Urinary bladder (tissue), 4 donors: ENCODE data around the gene JAKMIP1. TPM values are rescaled to one million over a fixed set of nuclear protein-coding genes. Genes with fewer than 3 reads are reported as not detected.
"Not testable (repeated sequence)": the region's sequence is repeated elsewhere in the genome, so short reads cannot be mapped to it uniquely, and the experiment has no call there.

Source experiments
- DNase-seq: peaks from one replicate; pipeline ENCODE4 v3.0.0-alpha.2; 2015; ENCODE audit errors: extremely low spot score
- H3K27ac ChIP-seq: one replicate; pipeline ENCODE4 v1.5.1; 2013; ENCODE audit warnings: low read depth, mild to moderate bottlenecking, moderate library complexity
- H3K36me3 ChIP-seq: one replicate; pipeline ENCODE4 v1.6.1; 2013; ENCODE audit warnings: mild to moderate bottlenecking, moderate library complexity; ENCODE audit not compliant: insufficient read depth
- H3K4me1 ChIP-seq: one replicate; pipeline ENCODE4 v1.6.1; 2013; ENCODE audit warnings: mild to moderate bottlenecking, moderate library complexity; ENCODE audit not compliant: insufficient read depth
- H3K4me3 ChIP-seq: one replicate; pipeline ENCODE4 v1.5.1; 2013; ENCODE audit warnings: low read depth, low read length
- WGBS: extraction: QIAGEN DNeasy Blood & Tissue Kit; methylation state at CpG from one replicate; pipeline ENCODE4 v1.1.7; 2013; 5-methylcytosine and 5-hydroxymethylcytosine counted together
- polyA plus RNA-seq: library from polyadenylated mRNA; stranded (reverse); fragments of 200-250 nt; gene quantifications from one replicate; pipeline ENCODE4 v1.2.3, GENCODE V29; 2013
- total RNA-seq: library from RNA; depleted of rRNA; stranded (reverse); fragments of >200 nt; gene quantifications from one replicate; pipeline ENCODE4 v1.2.3, GENCODE V29; 2014
- donor health status: healthy with polysubstance abuse.
- donor health status: healthy.

JAKMIP1 gene
- total and polyA plus RNA-seq, 2 donors, result 0.58 to 0.61 TPM

GRCh38 chr4:6148506-6149205 is 51.7 kb downstream of the JAKMIP1 start:
- no peak overlapping the region for H3K27ac ChIP-seq
- no peaks in the 10 kb centered on the region for H3K36me3 ChIP-seq
- DNase-seq, result no peak
- 67% methylated on average over 20 of the region's 20 CpGs for WGBS
- no peaks in the 10 kb centered on the region for H3K4me1 ChIP-seq
- no peak overlapping the region for H3K4me3 ChIP-seq

- WGBS, result 75% methylated on average over 6 of the region's 6 CpGs
- Histone ChIP-seq H3K4me1 (no peaks in the 10 kb centered on the region), H3K4me3 (no peak overlapping the region), H3K36me3 (no peaks in the 10 kb centered on the region), H3K27ac (no peak overlapping the region)
- DNase-seq, result no peak
Measured at GRCh38 chr4:6147441-6147840, 52.9 kb downstream of the JAKMIP1 start.

GRCh38 chr4:6143603-6144181 is 56.7 kb downstream of the JAKMIP1 start:
- 53% methylated on average over 3 of the region's 3 CpGs for WGBS
- DNase-seq, result no peak
- H3K4me1 ChIP-seq, result no peaks in the 10 kb centered on the region
- no peaks in the 10 kb centered on the region for H3K36me3 ChIP-seq
- H3K4me3 ChIP-seq, result no peak overlapping the region
- no peak overlapping the region for H3K27ac ChIP-seq

- Histone ChIP-seq H3K4me3 (no peak overlapping the region), H3K27ac (no peak overlapping the region), H3K4me1 (no peaks in the 10 kb centered on the region), H3K36me3 (no peaks in the 10 kb centered on the region)
- 83% methylated on average over 8 of the region's 8 CpGs for WGBS
- no peak for DNase-seq
Measured at GRCh38 chr4:6142935-6143602, 57.3 kb downstream of the JAKMIP1 start.

- DNase-seq, result no peak
- no peaks in the 10 kb centered on the region for H3K4me1 ChIP-seq
- no peaks in the 10 kb centered on the region for H3K36me3 ChIP-seq
- no peak overlapping the region for H3K27ac ChIP-seq
- WGBS, result 84% methylated on average over 7 of the region's 7 CpGs
- no peak overlapping the region for H3K4me3 ChIP-seq
Measured at GRCh38 chr4:6142511-6142910, 57.8 kb downstream of the JAKMIP1 start.

GRCh38 chr4:6141554-6141953 is 58.8 kb downstream of the JAKMIP1 start:
- H3K4me3 ChIP-seq, result no peak overlapping the region
- DNase-seq, result no peak
- no peaks in the 10 kb centered on the region for H3K4me1 ChIP-seq
- no peaks in the 10 kb centered on the region for H3K36me3 ChIP-seq
- WGBS, result 80% methylated on average over 9 of the region's 9 CpGs
- no peak overlapping the region for H3K27ac ChIP-seq

GRCh38 chr4:6141021-6141420 is 59.3 kb downstream of the JAKMIP1 start:
- WGBS, result 87% methylated on average over 14 of the region's 14 CpGs
- DNase-seq, H3K4me1 ChIP-seq, H3K36me3 ChIP-seq, H3K27ac ChIP-seq, H3K4me3 ChIP-seq: not testable (repeated sequence)

GRCh38 chr4:6137747-6138135 is 62.6 kb downstream of the JAKMIP1 start:
- WGBS, result 78% methylated on average over 3 of the region's 3 CpGs
- Histone ChIP-seq H3K4me1 (no peaks in the 10 kb centered on the region), H3K27ac (no peak overlapping the region), H3K36me3 (no peaks in the 10 kb centered on the region), H3K4me3 (no peak overlapping the region)
- no peak for DNase-seq

GRCh38 chr4:6137027-6137746 is 63.2 kb downstream of the JAKMIP1 start:
- H3K27ac ChIP-seq, result no peak overlapping the region
- no peaks in the 10 kb centered on the region for H3K4me1 ChIP-seq
- no peaks in the 10 kb centered on the region for H3K36me3 ChIP-seq
- no peak overlapping the region for H3K4me3 ChIP-seq
- 62% methylated on average over 22 of the region's 22 CpGs for WGBS
- DNase-seq, result no peak

- Histone ChIP-seq H3K4me3 (no peak overlapping the region), H3K36me3 (no peaks in the 10 kb centered on the region), H3K27ac (no peak overlapping the region), H3K4me1 (no peaks in the 10 kb centered on the region)
- DNase-seq, result no peak
- 83% methylated on average over 11 of the region's 11 CpGs for WGBS
Measured at GRCh38 chr4:6134612-6135220, 65.6 kb downstream of the JAKMIP1 start.

- H3K4me3 ChIP-seq, result no peak overlapping the region
- DNase-seq, result no peak
- H3K36me3 ChIP-seq, result no peaks in the 10 kb centered on the region
- H3K27ac ChIP-seq, result no peak overlapping the region
- H3K4me1 ChIP-seq, result no peaks in the 10 kb centered on the region
- WGBS, result 80% methylated on average over 2 of the region's 2 CpGs
Measured at GRCh38 chr4:6132716-6133115, 67.6 kb downstream of the JAKMIP1 start.

- no peaks in the 10 kb centered on the region for H3K36me3 ChIP-seq
- 78% methylated on average over 11 of the region's 11 CpGs for WGBS
- no peak overlapping the region for H3K4me3 ChIP-seq
- H3K27ac ChIP-seq, result no peak overlapping the region
- no peaks in the 10 kb centered on the region for H3K4me1 ChIP-seq
- DNase-seq, result no peak
Measured at GRCh38 chr4:6128221-6128850, 72.0 kb downstream of the JAKMIP1 start.
